CD4-positive, alpha-beta T cell treated with Interleukin-17A for 4 hours (primary cell): ENCODE data around the gene QRICH2.
A peak's percentile ranks its signal among the peaks of the same experiment; 100 is the strongest.
"Not testable (repeated sequence)": the region's sequence is repeated elsewhere in the genome, so short reads cannot be mapped to it uniquely, and the experiment has no call there.

ENCODE experiments used
- DNase-seq: peaks from one replicate; pipeline ENCODE4 v3.0.0-alpha.2; 2020; ENCODE audit warnings: mixed read lengths

The QRICH2 gene

DNA sequence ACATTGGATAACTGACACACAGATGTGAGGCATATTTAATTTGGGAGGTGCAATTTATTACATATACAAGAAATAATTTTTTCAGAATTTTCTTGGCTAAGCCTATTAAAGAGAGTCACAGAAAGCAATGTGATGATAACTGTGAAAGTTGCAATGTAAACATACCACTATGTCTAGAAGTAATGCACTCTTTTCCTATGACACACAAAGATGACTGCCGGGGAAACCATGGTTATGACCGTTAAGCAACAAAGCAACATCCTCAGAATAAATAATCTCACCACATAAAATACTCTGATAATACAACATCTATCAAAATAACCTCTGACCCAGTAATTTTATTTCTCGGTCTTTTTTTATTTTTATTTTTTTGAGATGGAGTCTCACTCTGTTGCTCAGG is 10.5 kb upstream of the QRICH2 start:
- DNase-seq, result no peak

DNA sequence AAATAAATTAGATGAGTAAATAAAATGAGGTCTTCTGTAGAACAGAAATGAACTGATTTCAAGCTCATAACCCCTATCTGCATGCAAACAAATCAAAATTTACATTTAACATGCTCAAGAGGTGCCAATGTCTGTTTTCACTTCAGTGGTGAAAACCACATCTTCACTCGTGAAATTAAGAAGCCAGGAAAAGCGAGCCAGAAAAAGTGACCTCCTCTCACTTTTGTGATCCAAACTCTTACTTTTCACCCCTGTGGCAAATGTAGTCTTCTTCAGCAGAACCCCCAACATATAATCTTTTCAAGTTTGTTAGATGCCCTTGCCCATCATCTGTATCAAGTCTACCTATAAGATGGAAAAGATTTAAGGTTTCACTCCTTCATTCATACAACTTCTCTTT is 9.5 kb upstream of the QRICH2 start:
- DNase-seq, result no peak

DNA sequence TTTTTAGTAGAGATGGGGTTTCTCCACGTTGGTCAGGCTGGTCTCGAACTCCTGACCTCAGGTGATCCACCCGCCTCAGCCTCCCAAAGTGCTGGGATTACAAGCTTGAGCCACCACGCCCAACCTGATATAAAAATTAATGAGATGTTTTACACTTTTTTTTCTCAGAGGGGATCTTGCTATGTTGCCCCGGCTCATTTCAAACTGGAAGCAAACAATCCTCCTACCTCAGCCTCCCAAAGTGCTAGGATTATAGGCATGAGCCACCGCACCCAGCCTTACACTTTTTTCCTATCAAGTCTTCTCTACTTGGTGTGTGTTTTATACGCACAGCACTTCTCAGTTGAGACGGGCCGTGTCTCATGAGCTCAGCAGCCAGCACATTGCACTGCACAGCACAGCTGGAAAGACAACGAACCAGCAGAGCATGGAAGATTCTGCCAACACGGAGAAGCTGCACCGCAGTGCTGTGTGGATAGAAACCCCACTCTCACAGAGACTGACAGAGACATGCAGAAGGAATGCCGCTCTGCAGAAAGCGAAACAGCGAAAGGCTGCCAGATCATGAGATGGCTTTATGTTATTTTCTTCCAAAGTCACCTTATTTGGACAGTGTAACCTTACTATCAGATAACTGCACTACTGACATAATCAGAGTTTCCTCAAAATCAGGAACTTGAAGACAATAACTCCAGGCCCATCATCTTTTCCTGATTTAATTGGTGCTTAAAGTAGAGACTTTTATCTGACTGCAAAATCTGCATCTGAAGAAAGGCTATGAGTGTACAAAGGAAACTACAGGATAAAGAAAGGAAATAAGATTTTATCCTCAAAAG is 6.5 kb upstream of the QRICH2 start:
- DNase-seq, result no peak

DNA sequence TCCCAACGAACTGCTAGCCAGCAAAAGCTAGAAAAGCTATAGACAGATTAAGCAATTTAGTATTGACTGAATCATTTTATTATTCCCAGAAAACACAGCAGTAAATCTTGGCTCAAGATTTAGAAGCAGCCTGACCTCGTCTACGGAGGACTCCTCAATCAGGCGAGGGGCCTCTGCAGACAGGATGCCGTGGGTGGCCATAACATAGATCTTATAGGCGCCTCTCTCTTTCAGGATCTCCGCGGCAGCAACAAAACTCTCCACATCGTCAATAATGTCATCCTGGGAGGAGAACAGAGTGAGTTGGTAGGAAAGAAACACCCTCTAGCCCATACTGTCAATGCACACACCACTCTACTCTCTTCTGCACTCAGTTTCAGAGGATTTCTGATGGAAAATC is 4.7 kb upstream of the QRICH2 start:
- DNase-seq, result no peak

DNA sequence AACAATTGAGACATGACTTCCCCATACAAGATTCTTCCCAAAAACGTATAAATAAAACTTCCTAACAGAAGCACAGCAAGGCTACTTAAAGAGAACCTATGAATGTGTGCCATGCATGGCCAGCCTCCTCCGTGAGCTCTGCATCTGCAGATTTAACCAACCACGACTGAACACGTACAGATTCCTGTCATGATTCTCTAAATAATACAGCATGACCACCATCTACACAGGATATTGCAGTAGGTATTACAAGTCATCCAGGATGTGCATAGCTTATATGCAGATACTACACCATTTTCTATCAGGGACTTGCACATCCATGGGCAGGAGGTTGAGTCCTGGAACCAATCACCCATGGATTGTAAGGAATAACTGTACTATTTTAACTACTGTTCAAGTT is 1.4 kb upstream of the QRICH2 start:
- DNase-seq, result no peak

DNA sequence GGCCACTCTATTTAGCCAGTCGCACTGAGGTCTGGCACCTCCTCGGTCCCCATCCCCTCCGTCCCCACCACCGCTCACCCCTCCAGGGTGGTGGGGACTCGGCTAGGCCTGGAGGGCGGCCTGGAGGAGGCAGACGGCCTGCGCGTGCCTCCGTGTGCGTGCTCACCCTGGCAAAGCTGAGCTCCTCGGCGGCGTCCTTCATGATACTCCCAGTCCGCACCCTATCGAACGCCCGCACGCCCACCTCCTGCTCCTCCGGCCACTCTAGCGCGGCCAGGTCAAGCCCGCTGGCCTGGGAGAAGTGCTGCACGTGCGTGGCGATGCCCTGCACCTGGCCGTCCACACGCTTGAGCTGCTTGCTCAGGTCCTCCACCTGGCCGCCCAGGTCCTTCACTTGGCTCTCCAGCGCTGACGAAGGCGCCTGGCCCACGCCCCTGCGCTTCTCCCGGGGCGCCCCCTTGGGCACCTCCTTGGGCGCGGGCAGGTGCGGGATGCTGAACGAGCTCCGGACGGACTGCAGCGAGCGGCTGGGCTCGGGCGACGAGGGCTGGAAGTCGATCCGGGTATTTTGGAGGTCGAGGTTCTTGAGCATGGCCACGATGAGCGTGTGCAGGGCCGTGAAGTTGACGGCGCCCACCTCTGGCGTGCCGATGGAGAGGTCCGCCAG is 644 bp downstream of the QRICH2 start:
- DNase-seq, result no peak

DNA sequence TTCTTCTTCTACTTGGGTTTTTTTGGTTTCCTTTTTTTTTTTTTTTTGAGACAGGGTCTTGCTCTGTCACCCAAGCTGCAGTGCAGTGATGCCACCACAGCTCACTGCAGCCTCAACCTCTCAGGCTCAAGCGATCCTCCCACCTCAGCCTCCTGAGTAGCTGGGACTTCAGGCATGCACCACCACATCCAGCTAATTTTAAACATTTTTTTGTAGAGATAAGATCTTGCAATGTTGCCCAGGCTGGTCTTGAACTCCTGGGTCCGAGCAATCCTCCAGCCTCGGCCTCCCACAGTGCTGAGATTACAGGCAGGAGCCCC is 3.0 kb downstream of the QRICH2 start:
- not testable (repeated sequence) for DNase-seq

DNA sequence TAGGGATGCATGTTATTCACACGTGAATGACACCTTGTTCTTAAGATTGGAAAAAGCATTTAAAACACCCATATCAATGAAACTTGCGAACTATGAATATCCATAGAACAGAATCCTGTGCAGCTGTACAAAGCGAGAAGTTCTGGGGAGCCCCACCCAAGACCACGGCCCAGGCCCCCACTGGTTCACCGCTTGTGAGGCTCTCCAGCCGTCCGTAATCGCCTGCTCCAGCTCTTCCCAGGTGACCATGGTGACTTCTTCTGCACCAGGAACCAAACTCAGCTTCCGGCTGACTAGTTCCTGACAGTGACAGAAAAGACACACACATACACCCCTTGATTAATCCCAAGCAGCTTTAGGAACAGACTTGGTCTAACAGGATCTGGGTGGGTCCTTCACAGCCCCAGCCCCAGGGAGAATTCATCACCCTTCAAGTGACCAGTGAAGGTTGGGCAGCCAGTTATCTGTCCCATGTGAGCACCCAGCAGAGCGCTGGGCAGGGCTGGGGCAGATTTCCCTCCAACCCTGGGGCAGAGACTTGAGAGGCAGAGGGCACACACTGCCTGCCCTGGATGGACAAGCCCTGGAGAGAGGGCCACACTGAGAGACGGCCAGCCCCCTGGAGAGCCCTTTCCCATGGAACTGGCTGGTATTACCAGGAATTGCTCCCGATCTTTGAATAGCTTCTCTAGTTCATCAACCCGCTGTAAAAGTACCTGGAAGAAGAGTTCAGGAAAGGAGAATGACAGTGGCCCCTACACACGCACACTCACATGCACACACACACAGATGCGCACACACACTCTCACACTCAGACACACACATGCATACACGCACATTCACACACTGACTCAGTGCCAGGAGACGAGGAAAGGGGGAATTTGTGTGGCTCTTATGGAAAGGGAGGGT is 3.6 kb downstream of the QRICH2 start:
- DNase-seq, result no peak

DNA sequence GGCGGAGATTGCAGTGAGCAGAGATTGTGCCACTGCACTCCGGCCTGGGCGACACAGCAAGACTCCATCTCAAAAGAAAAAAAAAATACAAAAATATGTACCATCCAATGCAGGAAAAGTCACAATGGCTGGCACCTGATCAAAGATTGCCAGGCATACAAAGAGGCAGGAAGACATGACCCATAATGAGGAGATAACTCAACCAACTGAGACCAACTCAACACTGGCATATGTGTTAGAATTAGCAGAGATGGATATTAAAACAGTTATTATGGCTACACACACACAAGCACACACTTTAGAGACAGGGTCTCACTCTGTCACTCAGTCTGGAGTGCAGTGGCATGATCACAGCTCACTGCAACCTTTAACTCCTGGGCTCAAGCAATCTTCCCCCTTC is 10.6 kb downstream of the QRICH2 start:
- no peak for DNase-seq

DNA sequence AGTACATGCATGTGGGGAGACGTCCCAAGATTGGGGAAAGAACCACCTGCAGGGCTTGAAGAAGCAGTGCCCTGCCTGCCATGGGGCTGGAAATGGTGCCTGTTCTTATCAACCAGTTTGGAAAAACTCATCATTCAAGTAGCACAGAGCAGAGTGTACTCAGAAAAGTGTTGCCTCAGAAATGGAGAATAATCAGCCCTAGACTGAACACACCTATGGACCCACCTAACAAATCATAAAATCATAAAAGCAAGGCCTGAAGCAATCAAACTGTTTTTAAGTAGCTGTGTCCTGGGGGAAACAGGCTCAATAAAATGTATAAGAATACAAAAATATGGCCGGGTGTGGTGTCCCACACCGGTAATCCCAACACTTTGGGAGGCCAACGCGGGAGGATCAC is 11.2 kb downstream of the QRICH2 start:
- DNase-seq, result no peak

DNA sequence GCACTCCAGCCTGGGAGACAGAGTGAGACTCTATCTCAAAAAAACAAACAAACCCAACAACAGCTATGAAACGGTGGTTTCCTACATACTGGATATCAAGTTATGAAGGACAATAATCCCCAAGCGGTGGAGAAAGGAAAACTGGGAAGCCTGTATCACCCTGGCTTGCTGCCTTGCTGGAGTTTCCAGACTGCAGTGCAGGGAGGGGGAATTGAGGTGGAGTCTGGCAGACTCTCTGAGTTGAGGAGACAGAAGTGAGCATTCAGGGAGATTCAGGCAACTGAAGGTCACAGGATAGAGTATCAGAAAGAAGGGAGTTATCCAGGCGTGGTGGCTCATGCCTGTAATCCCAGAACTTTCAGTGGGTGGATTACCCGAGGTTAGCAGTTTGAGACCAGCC is 11.9 kb downstream of the QRICH2 start:
- no peak for DNase-seq

DNA sequence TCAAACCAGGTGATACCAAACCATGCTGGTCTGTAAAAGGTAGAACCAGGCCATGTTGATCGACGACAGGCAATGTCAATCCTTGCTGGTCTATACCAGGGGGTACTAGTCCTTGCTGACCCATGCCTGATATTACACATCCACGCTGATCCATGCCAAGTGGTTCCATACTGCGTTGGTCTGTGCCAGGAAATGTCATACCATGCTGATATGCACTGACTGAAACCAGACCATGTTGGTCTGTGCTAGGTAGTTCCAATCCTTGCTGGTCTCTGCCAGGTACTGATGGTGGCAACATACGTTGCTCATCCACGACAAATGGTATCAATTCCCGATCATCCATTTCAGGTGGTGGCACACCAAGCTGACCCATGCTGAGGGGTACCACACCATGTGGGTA is 15.0 kb downstream of the QRICH2 start:
- DNase-seq, result no peak

DNA sequence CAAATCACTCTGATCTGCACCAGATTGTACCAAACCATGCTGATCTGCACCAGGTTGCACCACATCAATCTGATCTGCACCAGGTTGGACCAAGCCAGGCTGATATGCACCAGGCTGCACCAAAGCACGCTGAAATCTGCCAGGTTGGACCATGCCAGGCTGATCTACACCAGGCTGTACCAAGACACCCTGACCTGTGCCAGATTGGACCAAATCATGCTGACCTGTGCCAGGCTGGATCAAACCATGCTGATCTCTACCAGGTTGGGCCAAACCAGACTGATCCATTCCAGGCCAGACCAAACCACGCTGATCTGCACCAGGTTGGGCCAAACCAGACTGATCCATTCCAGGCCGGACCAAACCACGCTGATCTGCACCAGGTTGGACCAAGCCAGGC is 15.5 kb downstream of the QRICH2 start:
- no peak for DNase-seq

DNA sequence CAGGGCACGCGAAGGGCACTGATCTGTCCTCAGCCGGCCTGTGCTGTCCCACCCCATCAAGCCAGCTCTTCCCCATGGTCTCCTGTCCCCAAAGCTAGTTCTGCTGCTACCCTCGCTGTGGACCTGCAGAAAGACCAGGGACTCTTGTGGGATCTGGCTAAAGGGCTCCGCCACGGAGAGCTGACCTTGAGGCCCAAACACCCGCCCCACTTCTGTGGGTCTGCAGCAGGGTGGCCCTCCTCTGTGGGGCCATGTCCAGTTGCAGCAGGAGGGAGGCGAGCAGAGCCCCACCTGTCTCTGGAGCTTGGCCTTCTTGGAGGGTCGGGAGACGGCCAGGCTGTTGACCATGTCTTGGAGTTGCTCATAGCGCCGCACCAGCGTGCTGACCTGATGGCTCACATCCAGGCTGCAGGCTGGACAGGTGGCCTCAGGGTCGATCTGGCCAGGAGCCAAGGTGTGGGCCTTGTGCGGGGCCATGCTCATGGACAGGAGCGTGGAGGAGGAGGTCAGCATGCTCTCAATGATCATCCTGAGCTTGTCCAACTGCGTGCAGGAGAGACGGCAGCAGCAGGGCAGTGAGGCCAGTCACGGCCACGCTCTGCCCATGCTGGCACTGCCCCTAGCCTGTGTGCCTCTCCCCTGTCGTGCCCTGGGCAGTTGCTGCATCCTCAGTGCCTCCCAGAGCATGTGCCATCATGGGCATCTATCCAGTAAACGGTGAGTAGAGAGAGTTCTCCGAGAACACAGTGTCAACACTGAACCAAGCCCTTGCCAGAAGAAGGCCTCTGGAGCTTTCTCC is 26.3 kb downstream of the QRICH2 start:
- no peak for DNase-seq

DNA sequence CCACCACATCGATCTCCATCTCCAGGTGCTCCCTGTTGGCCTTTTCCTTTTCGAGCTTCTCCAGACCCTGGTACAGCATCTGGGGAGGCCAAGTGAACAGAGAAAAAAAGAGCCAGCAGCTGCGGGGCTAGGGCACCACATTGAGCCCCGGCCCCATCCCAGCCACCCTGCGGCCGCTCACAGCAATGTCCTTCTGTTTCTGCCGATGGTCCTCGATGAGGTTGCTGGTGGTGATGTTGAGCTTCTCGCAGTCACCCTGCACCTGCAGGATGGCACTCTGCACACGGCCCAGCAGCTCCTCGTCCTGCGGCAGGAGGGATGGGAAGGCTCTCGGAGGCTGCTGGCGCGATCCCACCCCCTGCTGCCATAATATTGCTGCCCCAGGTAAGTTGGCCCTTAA is 27.4 kb downstream of the QRICH2 start:
- DNase-seq, result no peak

DNA sequence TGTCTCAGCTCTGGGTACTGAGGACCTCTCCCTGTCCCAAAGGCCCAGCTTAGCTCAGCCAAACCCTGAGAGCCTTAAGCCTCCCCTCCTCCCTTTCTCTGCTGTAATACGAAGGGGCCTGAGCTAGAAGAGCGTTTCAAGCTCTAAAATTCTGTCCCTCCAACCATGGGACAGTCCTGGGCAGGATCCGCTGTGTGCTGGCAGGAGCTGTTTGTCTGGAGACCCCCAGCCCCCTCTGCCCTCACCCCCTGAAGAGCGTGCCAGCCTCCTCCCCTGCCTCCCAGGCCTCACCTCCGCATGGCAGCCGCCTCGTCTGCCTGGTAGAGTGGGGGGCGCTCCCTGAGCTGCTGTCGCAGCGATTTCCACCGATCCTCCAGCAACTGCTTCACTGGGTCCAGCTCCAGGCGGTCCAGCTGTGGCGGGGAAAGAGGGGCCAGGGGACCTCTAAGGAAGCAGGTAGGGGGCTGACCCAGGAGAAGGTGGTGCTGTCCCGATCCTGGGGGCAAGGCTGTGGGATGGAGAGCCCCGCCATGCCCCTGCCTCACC is 28.3 kb downstream of the QRICH2 start:
- DNase-seq, result no peak

DNA sequence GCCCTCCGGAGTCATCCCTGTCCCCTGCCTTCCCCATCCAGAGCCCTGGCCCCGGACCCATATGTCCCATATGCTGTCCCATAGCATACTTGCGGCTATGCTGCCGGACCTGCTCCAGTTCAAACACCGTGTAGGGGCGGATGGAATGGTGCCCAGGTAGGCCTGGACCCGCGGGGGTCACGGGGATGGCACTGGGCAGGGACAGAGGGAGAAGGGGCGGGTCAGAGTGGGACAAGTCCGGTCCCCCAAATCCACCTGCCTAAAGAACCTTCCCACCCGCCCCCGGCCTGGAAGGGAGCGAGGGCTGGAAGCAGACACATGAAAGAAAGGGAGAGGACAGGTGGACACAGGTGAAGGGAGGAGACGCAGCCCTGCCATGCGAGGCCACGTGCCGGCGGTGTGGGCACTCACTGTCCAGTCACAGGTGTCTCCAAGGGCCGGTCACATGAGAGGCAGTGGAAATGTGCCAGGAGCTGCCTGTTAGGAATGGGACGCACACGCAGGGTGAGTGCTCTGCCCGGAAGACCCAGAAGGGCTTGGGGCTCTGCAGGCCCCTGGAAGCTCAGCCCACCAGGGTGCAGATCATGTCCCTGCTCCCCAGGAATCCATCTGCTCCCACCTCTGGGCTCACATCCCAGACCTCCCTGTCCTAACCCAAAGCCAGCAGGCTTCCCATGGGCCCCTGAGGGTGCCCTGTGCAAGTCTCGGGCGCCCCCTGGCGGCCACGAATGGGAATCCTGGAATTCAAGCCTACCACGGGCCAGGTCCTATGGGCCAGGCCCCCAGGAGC is 28.9 kb downstream of the QRICH2 start:
- peak; percentile 91 for DNase-seq

DNA sequence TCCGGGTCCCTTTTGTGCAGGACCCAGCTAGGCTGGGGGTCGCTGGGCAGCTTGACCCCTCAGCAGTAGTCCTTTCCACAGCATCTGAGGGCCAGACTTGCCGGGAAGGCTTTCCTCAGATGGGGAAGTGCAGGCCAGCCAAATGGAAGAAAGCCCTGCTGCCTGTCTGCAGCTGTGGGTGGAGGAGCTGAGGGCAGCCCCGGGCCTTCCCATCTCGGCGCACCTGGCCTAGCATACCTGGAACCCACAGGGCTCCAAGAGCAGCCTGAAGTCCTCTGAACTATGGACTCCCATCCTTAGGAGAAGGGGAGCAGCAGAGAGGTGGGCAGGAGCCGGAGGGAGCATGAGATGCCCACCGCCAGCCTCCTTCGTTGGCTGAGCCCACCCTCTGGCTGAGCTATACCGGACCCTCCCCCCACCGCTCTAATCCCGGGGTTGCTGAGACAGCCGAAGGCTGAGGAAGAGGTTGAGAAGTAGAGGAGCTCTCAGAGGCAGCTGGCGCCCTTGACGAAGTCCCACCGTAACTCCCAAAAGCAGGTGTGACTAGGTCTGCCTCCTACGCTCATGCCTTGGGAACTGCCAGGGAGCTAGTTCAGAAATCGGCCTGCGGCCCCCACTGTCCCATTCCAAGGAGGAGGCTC is 29.7 kb downstream of the QRICH2 start:
- no peak for DNase-seq

DNA sequence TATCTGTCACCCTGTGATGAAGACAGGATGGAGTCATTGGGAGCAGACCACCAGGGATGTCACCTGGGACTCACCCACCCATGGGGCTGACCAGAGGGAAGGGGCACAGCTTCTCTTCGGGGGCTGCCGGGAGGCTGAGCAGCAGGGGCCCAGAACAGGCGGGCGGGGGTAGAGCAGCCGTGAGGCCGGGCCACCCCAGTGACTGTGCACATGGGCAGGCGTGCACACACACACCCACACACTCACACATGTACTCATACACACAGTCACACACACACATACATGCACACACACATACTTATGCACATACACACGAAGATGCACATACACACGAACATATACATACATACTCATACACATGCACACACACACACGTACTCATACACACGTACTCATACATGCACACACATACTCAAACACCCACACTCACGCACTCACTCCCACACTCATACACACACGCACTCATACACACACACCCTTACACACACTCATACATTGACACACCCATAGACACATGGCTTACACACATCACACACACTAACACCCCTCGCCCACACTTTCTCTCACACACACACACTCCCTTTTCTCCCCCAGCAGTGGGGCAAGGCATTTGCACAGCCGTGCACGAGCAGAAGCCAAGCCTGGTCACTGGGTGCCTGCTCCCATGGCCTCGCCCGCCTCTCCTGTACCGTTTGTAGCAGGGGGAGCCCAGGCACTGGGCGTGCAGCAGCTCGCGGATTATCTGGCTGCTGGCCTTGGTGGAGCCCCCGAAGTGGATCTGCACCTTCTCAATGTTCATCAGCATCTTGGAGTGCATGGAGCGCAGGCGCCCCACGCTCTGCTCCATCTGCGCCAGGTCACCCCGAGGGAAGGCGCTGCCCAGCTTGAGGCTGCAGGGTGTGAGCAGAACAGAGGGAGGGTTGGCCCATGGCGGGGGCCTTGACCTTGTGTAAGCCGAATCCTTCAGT is 30.5 kb downstream of the QRICH2 start:
- no peak for DNase-seq
